Astrocyte of the hippocampus (primary cell): ENCODE measurements around the gene RPAP3.
"Not testable (repeated sequence)": the region's sequence is repeated elsewhere in the genome, so short reads cannot be mapped to it uniquely, and the experiment has no call there.

Source experiments
- DNase-seq: peaks from one replicate; pipeline ENCODE4 v3.0.0; 2011; ENCODE audit warnings: low read depth, low spot score

The RPAP3 gene

DNA sequence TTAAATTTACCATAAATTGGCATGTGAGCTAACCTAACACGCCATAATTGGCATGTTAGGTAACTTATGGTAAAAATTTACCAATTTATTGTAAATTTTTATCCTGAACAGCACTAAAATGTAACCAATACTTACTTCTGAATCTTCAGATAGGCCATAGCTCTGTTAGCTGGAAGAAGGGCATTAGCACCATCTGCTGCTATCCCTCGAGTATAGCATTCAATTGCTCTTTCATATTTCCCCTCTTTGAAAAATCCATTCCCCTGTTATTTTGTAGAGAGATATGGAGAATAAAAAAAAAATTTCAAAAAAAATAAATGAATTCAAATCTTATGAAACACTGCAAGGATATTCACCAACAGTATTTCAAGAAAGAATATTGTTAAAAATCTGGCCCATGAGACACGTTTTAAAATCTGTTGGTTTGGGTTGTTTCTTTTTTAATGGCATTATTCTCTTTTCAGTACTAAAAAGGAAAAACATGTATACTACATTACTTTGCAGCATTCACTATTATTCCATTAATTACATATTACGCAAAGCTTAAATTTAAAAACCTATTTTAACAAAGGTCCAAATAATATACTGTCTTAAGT lies 19.1 kb downstream of the RPAP3 start:
- peak; percentile 62 for DNase-seq

DNA sequence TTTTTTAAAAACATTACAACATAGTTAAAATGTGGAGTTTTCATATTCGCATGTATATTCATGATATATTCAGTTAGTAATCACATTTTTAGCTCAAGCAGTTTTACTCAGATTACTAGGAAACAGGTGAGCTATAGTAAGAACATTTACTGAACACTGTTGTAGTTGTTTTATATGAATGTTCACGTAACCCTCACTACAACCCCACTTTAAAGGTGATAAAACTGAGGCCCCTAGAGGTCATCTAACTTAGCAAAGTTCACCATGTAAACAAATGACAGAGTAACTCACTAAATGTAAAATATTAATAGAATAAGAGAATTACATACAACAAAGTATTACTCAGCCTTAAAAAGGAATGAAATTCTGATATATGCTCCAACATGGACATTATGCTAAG lies 26.0 kb downstream of the RPAP3 start:
- no peak for DNase-seq

DNA sequence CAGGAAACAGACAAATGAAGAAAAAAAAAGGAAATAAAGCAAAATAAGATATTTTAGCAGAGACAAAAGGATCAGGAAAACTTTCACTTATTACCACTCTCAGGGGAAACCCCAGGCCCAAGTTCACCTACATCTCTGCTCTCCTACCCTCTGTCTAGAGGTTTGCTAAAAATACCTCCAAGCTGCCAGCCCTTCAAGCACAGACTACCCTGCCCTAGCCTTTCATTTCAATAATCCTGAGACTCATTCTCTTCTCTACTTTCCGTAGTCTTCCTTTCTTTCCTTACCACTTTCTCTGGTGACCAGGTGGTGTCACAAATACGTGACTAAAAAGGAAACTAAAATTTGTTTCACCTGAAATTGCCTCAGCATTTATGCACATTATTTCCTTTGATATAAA lies 33.8 kb downstream of the RPAP3 start:
- DNase-seq, result no peak

DNA sequence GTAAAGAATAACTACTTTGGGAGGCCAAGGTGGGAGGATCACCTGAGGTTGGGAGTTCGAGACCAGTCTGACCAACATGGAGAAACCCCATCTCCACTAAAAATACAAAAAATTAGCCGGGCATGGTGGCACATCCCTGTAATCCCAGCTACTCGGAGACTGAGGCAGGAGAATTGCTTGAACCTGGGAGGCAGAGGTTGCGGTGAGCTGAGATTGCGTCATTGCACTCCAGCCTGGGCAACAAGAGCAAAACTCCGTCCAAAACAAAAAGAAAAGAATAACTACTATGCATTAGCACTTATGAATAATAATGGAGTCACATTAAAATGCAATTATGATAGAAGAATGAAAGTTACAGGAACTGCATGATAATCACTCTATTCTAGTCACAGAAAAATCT lies 37.9 kb downstream of the RPAP3 start:
- DNase-seq, result not testable (repeated sequence)

DNA sequence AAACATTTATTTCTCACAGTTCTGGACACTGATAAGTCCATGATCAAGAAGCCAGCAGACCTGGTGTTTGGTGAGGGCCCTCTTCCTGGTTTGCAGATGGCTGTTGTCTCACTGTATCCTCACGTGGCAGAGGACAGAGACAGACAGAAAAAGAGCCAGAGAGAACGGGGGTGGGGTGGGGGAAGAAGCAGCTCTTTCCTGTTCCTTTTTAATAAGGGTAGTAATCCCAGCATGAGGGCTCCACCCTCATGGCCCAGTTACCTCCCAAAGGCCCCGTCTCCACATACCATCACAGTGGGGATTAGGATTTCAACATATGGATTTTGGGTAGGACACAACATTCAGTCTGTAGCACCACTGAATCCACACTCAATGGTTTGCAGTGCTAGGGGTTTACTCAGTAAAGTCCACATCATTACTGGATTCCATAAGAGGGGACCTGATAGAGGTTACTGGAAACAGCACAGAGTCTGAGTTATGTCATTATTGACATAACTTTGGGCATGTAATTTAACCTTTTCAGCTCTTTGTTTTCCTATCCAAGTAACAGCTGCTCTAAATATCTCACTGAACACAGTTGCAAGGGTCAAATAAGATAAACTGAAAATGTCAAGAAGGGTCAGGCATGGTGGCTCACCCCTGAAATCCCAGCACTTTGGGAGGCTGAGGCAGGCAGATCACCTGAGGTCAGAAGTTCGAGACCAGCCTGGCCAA lies 53.2 kb downstream of the RPAP3 start:
- no peak for DNase-seq

DNA sequence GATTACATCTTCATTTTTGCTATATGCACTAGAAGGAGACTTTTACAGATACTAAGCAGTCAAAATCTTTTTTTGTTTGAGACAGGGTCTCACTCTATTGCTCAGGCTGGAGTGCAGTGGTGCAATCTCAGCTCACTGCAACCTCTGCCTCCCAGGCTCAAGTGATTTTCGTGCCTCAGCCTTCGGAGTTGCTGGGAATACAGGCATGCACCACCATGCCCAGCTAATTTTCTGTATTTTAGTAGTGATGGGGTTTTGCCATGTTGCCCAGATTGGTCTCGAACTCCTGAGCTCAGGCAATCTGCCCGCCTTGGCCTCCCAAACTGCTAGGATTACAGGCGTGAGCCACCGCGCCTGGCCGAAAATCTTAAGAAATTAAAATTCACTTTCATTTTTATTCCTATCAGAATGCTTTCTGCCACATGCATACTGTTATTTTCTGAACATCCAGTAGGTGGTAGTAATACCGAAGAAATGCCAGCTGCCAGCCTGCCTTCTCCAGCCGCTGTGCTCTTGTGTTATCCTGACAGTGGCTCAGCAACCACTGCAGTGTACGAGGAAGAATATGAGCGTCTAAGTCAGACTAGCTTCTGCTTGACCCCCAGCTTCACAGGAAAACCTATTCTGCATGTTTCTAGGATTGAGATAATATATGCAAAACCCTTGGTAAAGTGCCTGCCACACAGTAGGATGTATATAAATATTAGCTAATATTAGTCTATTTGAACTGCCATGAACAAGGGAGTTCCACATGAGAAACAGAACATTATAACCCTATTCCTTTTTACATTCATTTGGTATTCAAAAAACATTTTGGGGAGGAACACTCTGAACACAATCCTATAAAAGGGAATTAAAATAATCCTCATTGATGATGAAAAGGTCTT lies 54.2 kb downstream of the RPAP3 start:
- DNase-seq, result peak; percentile 76

DNA sequence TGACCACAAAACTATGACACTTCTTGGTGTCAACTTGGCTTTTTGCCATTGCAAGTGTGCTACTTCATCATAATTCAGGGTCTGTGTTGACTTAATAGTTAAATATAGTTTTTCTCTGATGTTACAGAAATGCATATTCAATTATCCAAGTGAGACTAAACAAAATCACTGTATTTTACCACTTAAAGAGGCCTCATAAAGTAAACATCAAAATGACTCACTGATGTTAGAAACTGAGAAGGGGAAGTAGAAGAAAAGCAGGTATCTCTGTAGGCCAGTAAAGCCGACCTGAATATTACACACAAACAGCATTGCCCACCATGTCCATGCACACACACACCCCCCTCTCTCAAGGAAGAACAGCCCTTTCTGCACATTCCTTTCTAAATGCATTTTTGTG lies 55.4 kb downstream of the RPAP3 start:
- no peak for DNase-seq

DNA sequence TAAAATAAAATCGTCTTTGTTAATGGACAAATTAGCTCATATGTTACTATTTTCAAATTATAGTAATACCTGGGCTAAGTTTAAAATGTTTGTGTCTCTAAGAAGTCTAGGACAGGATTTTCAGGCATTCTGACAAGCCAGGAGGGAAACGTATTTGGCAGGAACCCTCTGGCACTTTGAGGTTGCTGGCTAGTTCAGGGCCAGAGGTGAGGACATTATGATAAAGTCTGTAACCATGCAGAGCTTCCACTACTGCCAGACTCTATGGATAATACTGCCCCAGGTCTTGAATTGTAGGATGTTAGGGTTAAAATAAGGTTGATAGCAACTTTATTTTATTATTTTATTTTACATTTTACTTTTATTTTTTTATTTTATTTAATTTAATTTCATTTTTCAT lies 56.4 kb downstream of the RPAP3 start:
- no peak for DNase-seq

DNA sequence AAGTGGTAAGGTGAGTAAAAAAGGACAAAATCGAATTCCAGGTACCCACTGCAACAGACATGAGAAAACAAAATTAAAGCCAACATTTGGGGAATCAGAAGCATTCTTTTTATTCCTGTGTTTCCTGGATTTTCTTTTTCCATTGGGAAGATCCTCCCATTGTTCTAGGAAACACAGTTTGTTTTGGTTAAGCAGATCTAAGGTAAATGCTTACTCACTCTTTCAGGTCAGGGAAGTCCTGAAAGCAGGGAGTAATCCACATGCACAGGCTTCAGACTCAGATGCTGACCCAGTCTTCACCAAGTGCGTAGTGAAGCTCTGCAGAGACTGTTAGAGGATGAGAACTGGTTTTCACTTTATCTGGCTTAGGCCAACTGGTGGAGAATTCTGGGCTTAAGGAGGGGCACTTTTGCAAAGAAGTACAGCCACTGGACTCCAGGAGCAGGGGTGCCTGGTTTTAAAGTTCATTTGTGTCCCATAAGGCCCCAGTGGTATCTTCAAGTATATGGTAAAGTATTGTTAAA lies 57.7 kb downstream of the RPAP3 start:
- no peak for DNase-seq

DNA sequence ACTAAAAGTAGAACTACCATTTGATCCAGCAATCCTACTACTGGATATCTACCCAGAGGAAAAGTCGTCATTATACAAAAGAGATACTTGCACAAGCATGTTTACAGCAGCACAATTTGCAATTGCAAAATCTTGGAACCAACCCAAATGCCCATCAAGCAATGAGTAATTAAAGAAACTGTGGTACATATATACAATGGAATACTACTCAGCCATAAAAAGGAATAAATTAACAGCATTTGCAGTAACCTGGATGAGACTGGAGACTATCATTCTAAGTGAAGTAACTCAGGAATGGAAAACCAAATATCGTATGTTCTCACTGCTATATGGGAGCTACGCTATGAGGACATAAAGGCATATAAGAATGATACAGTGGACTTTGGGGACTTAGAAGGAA lies 63.5 kb downstream of the RPAP3 start:
- DNase-seq, result not testable (repeated sequence)

DNA sequence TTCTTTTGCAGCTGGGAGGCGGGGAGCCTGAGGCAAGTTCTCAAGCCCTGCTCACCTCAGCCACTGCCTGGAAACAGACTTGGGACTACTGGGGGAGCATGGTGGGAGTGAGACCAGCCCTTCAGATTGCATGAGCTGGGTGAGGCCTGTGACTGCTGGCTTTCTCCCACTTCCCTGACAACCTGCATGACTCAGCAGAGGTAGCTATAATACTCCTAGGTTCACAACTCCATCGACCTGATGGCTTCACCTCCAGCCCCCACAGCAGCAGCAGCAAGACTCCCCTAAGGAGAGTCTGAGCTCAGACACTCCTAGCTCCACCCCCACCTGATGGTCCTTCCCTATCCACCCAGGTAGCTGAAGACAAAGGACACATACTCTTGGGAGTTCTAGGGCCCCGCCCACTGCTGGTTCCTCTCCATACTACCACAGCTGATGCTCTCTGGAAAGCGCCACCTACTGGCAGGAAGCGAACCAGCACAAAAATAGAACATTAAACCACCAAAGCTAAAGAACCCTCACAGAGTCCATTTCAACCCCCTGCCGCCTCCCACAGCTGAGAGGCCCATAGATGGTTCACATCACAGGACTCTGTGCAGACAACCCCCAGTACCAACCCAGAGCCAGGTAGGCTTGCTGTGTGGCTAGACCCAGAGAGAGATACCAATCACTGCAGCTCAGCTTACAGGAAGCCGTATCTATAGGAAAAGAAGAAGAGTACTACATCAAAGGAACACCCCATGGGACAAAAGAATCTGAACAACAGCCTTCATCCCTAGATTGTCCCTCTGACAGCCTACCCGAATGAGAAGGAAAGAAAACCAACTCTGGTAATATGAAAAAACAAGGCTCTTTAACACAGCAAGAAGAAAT lies 68.7 kb downstream of the RPAP3 start:
- no peak for DNase-seq

DNA sequence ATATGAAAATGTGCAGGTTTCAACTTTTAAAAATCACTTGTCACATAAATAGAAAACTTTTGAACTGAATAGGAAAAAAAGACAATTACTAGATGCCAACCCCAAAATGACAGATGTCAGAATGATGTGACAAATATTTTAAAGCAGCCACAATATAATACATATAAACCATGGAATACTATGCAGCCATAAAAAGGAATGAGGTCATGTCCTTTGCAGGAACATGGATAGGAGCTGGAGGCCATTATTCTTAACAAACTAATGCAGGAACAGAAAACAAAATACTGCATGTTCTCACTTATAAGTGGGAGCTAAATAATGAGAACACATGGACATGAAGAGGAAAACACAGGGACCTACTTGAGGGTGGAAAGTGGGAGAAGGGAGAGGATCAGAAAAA lies 70.1 kb downstream of the RPAP3 start:
- DNase-seq, result not testable (repeated sequence)

DNA sequence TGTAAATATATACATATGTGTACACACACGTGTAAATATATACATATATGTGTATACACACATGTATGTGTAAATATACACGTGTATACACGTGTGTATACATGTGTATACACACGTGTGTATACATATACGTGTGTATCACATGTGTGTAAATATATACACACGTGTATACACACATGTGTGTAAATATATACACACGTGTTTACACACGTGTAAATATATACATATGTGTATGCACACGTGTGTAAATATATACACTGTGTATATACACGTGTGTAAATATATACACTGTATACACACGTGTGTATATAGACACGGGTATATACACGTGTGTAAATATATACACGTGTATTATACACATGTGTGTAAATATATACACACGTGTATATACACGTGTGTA lies 71.7 kb downstream of the RPAP3 start:
- DNase-seq, result no peak

DNA sequence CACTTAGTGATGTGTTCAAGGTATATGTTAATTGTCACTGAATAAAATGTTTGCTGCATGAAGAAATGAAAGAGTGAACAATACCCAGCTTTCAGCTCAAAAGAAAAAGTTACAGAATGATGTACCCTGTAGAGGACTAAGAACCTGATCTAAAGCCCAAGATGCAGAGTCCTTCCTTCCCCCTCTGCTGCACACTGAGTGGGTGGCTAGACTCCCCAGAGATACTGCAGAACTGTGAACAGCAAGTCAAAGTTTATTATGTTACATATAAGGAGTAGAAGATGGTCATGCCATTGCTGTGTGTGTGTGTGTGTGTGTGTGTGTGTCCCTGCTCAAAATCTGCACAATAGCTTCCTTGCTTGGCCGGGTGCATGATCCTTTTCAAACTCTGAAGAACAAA lies 83.9 kb downstream of the RPAP3 start:
- no peak for DNase-seq

DNA sequence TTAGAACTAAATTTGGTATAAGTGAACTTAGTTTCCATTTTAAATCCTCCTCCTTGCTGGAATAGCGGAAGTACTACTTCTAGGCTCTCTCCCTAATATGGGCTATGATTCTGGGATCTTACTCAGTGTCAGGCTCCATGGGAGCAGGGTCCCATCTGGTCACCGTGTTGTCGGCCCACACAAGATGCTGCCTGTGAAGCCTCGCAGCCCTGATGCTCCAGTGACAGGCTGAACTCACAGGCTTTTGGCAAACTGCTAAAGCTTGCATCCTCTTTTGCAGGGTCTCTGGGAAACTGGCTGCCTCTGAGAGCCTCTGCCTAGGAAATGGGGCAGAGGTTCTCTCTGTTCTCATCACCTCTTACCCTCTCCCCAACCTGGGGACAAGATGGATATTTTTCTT lies 88.4 kb downstream of the RPAP3 start:
- DNase-seq, result no peak

DNA sequence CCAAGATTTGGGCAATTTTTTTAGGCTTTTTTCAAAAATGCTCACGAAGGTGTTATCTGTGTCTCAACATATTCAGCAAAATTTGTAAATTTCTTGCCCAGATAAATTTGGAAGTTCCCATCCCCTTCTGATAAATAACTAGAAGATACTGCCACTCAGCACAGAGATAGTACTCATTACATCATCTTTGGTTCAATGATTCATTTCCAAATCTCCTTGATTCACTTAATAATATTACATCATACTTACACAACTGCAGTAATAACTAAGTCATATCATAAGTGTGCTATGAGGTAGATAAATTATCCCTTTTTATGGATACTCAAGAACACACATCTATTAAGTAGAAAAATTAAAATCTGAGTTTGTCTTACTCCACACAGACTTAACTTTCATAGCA lies 89.4 kb downstream of the RPAP3 start:
- DNase-seq, result no peak

DNA sequence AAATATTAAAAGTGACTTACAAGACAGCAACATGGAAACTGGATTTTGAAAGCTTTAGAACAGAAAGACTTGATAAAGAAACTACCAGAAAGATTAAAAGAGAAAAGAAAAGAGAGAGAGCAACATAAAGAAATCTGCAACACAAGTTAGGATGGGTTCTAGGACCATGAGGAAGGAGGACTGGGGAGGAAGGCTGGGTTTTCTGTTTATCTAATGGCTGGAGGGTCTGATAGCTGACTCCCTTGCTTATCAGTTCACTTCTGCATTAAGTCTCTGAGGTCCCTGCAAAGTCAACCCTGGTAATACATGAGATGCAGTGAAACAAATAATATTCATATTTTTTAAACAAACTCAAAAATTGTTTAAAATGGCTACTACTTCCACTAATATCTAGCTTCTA lies 90.1 kb downstream of the RPAP3 start:
- no peak for DNase-seq

DNA sequence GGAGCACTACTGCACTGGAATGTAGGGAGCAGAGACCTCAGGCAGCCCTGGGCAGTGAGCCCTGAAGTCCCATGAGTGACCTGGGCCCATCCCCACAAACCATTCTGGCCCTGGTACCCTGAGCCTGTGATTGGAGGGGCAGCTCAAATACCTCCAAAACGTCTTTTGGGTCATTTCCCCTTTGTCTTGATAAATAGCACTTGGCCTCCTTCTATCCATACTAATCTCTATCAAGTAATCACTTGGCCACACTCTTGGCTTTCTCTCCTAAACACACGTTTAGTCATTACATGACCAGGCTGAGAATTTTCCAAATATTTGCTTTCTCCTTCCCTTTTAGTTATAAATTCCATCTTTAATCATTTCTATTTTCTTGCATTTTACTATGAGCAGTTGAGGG lies 91.3 kb downstream of the RPAP3 start:
- no peak for DNase-seq

DNA sequence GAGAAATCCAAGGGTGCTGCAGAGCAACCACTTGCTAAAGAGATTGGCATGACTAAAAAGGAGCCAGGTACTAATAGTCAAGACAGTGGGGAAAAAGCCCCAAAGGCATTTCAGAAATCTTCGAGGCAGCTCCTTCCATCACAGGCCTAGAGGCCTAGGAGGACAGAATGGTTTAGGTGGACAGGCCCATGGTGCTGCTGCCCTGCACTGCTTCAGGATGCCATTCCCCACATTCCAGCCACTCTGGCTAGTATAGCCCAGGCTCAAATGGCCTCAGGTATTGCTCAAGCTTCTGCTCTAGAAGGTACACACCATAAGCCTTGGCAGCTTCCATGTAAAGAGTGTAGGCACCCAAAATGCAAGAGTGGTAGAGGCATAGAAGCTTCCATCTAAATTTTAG lies 92.9 kb downstream of the RPAP3 start:
- DNase-seq, result no peak

DNA sequence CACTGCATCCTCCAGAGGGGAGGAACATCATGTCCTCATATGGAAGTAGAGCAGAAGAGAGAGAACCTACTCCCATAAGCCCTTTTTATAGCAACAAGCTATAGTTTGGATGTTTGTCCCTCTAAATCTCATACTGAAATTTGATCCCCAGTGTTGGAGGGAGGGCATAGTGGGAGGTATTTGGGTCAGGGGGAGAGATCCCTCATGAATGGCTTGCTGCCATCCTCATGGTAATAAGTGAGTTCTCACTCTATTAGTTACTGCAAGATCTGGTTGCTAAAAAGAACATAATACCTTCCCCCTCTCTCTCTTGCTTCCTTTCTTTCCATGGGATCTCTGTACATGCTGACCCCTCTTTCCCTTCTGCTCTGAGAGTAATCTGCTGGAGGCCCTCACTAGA lies 93.9 kb downstream of the RPAP3 start:
- no peak for DNase-seq
